Measurements from ENCODE around the gene SPATA20.

SPATA20 gene

GRCh38 chr17:50517504-50518383, 29.2 kb upstream of the SPATA20 start:
- Histone ChIP-seq H3K27me3 (replicated peaks) (no peaks in the 10 kb centered on the region), H3K27ac (no peak overlapping the region), H3K36me3 (replicated peaks) (no peaks in the 10 kb centered on the region), H3K4me3 (ENCODE audit: low read depth, low read length) (no peak overlapping the region)
- in situ Hi-C loops (cut with HindIII; ENCODE audit: low pct_ligation_motif_present, low sequenced_read_pairs) = no loop called here
- no peak for DNase-seq
- no peak for TF ChIP-seq CTCF (IDR thresholded peaks at IDR 0.05; ENCODE audit: low read depth, low read length, missing control alignments)

GRCh38 chr17:50518384-50519023, 28.5 kb upstream of the SPATA20 start:
- DNase-seq = no peak
- no peaks in the 10 kb centered on the region for H3K27me3 ChIP-seq (replicated peaks)
- TF ChIP-seq CTCF (IDR thresholded peaks at IDR 0.05; ENCODE audit: low read depth, low read length, missing control alignments) = no peak
- in situ Hi-C loops (cut with HindIII; ENCODE audit: low pct_ligation_motif_present, low sequenced_read_pairs) = no loop called here
- H3K36me3 ChIP-seq (replicated peaks) = no peaks in the 10 kb centered on the region
- H3K27ac ChIP-seq = no peak overlapping the region
- no peak overlapping the region for H3K4me3 ChIP-seq (ENCODE audit: low read depth, low read length)

- Histone ChIP-seq H3K27me3 (replicated peaks) (no peaks in the 10 kb centered on the region), H3K4me3 (ENCODE audit: low read depth, low read length) (no peak overlapping the region), H3K36me3 (replicated peaks) (no peaks in the 10 kb centered on the region), H3K27ac (no peak overlapping the region)
- no peak for DNase-seq
- TF ChIP-seq CTCF (IDR thresholded peaks at IDR 0.05; ENCODE audit: low read depth, low read length, missing control alignments) = no peak
- in situ Hi-C loops (cut with HindIII; ENCODE audit: low pct_ligation_motif_present, low sequenced_read_pairs) = no loop called here
Measured at GRCh38 chr17:50519141-50519834, 27.7 kb upstream of the SPATA20 start.

GRCh38 chr17:50520483-50520882, 26.5 kb upstream of the SPATA20 start:
- Histone ChIP-seq H3K4me3 (ENCODE audit: low read depth, low read length) (no peak overlapping the region), H3K27me3 (replicated peaks) (no peaks in the 10 kb centered on the region), H3K36me3 (replicated peaks) (no peaks in the 10 kb centered on the region), H3K27ac (no peak overlapping the region)
- no peak for TF ChIP-seq CTCF (IDR thresholded peaks at IDR 0.05; ENCODE audit: low read depth, low read length, missing control alignments)
- in situ Hi-C loops (cut with HindIII; ENCODE audit: low pct_ligation_motif_present, low sequenced_read_pairs) = no loop called here
- DNase-seq = no peak

GRCh38 chr17:50521514-50521913, 25.5 kb upstream of the SPATA20 start:
- in situ Hi-C loops (cut with HindIII; ENCODE audit: low pct_ligation_motif_present, low sequenced_read_pairs) = no loop called here
- H3K36me3 ChIP-seq (replicated peaks) = no peaks in the 10 kb centered on the region
- no peak overlapping the region for H3K27ac ChIP-seq
- no peak overlapping the region for H3K4me3 ChIP-seq (ENCODE audit: low read depth, low read length)
- DNase-seq = no peak
- no peak for TF ChIP-seq CTCF (IDR thresholded peaks at IDR 0.05; ENCODE audit: low read depth, low read length, missing control alignments)
- H3K27me3 ChIP-seq (replicated peaks) = no peaks in the 10 kb centered on the region

Data from brain microvascular endothelial cell (primary cell).